HG03025 (cell line): Measurements from ENCODE around the gene PA2G4.
"Not testable (repeated sequence)": the region's sequence is repeated elsewhere in the genome, so short reads cannot be mapped to it uniquely, and the experiment has no call there.

Source experiments
- ATAC-seq: cut with Tn5 transposase; IDR thresholded peaks from one replicate; pipeline ENCODE4 v1.9.1; 2021; ENCODE audit warnings: mild to moderate bottlenecking, moderate library complexity; ENCODE audit not compliant: unreplicated experiment, low FRiP score

PA2G4 gene

DNA sequence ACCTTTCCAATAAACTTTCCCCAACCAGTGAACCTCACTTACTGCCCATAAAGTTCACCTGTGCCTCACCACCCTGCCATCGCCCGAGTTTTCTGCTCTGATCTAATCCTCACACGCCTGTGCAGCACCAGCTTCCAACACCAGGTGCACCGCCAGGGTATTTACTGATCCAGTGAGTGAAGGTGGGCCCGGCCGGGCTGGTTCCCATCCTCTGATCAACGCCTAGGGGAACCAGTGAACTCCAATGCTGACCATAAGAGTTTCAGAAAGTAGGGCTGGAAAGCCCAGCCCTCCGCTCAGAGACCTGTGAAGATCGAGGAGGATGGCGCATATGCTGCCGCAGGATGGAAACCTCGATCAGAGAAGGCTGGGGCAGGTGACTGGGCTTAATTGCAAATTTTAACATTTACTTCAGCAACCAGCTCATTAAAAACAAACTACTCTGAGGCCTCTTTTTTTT is 47.3 kb downstream of the PA2G4 start:
- ATAC-seq = peak; percentile 21

DNA sequence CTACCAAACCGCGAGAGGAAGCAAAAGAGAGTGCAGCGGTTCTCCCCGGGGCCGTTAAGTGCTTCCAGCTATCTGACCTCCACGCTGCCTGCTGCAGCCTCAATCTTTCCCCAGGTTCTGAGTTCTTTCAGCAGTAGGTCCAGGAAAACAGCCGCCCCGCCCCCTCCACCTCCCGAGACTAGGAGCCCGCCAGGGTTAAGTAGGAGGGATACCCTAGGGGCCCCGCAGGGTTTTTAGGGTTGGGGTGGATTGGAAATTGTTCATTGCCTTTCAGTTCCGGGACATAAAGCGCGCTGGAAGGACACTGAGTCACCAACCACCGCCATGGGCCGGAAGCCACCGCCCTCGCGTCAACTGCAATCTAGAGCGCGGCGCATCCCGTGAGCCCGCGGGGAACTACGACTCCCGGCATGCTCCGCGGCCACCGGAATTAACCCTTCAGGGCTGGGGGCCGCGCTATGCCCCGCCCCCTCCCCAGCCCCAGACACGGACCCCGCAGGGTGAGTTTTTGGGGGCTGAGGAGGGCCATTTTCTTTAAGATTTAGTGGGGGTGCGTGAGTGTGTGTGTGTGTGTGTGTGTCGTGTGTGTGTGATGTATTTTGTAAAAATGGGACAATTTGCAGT is 47.9 kb downstream of the PA2G4 start, which contains the start of gene MYL6B:
Gene MYL6B, plus strand, starts transcription at position 456 of the 624 bp plus-strand sequence. CDS start 1,332 bp downstream, outside the sequence.
- ATAC-seq = peak; percentile 73

DNA sequence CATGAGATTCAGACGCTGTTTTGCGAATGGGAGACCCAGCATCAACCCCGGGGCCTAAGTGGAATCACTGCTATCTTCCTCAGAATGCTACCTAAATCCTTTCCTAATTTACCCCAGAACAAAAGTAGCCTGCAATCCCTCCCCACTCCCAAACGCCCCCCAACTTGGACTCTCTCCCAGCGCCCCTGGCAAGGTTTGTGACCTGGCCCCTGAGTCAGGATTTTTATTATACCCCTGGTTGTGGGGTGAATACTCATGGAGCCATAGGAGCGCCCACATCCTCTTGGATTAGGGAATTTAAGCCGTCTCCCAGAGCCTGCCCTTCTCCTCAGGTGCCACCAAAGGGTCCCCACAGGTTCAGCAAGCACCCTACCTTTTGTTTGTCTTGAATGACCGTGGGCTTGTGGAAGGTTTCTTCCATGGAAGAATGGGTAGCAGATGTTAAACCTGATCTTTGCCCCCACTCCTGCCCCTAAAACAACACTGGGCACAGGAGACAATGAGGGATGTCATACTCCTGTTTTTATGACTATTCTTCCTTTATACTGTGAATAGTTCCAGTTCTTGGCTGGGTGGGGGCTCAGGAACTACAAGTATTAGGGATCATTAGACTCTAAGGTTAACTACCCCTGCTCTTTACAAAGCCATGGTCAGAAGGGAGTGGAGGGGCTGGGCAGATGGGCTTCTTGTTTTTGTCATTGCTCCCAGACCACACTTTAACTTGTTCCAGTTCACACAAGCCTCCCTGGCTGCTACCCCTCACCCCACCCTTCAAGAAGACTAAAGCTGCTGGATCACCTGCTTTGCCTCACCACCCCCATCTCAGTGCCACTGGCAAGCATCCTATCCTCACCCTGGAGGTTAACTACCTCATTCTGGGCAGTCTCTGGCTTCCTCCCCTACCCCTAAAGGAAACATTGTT is 48.7 kb downstream of the PA2G4 start:
- no peak for ATAC-seq

DNA sequence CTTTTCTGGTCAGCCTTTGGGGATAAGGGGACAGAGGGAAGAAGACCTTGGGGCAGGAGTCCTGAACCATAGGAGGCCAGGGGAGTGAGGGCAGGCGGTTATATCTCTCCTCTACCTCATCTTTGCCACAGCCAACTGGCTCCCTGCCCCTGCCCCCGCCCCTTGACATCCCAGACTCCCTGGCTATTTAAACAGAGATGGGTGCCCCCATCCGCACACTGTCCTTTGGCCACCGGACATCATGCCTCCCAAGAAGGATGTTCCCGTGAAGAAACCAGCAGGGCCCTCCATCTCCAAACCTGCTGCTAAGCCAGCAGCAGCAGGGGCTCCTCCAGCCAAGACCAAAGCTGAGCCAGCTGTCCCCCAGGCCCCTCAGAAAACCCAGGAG is 49.3 kb downstream of the PA2G4 start:
- no peak for ATAC-seq

DNA sequence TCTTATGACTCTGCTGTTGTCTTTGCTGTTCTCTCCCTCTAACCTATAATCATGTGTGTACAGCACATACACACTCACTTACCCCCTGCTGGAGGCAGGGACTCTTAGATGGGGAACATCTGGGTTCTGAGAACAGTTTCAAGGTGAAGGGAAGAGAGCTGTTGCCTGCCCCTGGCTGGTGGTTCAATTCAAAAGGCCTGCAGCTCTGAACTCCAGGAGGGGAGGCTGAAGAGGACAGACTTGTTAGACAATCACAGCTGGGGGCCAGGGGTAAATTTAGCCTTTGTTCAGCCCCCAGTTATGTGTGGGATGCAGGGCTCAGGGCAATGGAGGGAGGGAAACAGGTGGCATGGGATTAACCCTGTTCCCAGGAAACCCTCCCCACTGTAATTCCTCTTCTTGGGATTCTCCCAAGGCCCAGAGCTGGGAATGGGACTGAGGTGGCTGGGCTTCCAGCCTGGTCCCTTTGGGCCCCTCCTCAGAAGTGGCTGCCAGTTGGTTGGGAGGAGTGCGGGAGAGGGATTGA is 50.0 kb downstream of the PA2G4 start:
- no peak for ATAC-seq

DNA sequence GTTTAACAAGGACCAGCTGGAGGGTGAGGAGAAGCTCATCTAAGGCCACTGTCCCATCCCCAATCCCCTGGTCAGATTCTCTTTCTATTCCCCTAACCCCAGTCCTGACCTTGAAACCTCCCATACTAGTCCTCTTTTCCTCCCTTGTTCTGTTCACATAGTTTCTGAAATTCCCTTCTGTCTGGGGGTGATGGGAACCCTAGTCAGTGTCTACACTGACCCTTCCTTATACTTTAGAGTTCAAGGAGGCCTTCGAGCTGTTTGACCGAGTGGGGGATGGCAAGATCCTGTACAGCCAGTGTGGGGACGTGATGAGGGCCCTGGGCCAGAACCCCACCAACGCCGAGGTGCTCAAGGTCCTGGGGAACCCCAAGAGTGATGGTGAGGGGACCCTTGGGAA is 50.5 kb downstream of the PA2G4 start:
- no peak for ATAC-seq

DNA sequence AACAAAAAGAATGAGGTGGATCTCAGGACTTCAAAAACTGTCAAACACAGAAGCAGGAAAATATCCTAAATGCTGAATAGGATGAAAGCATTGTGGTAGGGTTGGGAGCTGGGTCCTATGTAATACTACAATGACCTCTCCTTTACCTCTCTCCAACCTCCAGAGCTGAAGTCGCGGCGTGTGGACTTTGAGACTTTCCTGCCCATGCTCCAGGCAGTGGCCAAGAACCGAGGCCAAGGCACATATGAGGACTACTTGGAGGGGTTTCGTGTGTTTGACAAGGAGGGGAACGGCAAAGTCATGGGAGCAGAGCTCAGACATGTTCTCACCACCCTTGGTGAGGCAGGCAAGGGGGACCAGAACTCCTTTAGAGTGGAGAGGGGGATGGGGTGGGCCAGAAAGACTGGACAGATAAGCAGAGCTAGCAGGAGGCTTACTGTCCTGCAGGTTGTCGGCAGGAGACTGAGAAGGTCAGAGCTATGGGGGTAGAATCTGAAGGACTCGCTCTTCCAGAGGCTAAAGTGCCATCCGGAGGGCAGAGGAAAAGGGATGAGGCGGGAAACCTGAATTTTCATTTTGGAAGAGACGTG is 51.0 kb downstream of the PA2G4 start:
- ATAC-seq = no peak

DNA sequence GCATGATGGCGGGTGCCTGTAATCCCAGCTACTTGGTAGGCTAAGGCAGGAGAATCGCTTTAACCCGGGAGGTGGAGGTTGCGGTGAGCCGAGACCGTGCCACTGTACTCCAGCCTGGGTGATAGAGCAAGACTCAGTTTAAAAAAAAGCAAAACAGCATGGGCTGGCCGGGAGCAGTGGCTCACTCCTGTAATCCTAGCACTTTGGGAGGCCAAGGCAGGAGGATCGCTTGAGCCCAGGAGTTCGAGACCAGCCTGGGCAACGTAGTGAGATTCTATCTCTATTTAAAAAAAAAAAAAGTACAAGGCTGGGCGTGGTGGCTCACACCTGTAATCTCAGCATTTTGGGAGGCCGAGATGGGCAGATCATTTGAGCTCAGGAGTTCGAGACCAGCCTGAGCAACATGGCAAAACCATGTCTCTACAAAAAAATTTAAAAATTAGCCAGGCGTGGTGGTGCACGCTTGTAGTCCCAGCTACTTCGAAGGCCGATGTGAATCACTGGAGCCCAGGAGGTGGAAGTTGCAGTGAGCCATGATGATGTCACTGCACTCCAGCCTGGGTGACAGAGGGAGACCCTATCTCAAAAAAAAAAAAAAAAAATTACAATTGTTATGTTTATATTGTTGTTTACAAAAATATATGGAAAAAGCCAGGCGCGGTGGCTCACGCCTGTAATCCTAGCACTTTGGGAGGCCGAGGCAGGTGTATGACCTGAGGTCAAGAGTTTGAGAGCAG is 52.3 kb downstream of the PA2G4 start:
- not testable (repeated sequence) for ATAC-seq

DNA sequence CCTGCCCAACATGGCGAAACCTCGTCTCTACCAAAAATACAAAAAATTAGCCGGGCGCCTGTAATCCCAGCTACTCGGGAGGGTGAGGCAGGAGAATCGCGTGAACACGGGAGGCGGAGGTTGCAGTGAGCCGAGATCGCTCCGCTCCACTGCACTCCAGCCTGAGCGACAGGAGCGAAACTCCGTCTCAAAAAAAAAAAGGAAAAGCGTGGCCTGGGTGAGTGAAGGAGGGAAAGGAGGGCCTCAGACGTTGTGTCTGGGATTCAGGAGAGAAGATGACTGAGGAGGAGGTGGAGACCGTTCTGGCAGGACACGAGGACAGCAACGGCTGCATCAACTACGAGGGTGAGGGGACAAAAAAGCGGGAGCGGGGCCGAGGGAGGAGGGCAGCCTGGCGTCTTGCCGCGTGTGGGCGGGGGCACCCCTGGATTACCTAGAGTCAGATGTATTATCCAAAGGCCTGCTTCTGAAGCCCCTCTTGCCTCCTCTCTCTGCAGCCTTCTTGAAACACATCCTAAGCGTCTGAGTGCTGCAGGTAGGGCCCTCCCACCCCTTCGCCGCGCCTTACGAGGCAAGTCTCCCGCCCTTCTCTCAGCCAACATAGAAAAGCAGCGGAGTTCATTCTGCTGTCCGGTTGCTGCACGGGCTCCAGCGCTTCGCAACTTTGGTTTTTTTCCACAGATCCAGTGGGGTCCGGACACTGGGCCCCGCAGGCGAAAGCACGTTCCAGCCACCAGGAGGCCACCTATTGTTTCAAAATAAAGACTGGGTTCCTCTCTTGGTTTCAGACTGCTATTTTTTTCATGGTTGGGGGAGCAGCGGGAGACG is 53.1 kb downstream of the PA2G4 start:
- ATAC-seq = peak; percentile 26

DNA sequence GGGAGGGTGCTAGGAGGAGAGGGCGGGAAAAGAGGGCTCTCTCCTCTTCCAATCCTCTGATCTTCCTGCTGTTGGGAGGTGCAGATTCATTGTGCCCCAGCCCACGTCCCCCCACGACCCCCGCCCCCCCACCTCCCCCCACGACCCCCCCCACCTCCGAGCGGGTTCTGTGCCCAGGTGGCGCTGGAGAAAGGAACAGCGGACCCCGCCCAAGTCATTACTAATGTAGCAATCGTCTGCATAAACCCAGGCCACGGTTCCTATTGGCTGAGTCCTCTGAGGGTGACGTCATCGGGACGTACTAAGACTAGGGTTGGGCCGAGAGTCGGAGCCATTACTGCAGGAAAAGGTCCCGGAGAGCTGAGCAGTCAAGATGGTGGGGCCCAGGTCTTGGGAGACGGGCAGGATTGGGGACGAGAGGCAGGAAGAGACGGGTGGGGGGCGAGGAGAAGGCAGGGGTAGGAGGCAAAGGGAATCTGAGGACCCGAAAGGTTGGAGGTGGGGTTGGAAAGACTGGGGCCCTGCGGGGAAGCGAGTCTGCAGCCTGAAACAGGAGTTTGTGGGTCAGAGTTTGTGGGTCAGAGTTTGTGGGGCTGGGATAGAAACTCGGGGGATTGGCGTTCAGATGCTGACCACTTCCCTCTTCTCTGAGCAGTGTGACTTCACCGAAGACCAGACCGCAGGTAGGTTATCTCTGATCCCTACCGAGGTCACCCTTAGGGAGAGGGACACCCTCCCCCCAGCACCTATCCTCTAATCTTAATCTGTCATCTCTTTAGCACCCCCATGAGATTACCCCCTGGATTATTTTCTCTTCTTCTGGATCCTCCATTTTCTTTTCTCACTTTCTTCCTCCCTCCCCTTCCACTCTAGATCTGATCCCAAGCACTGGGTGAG is 53.9 kb downstream of the PA2G4 start, which contains the start of gene MYL6:
Gene MYL6, plus strand, starts transcription at position 331 of the 897 bp plus-strand sequence. Its CDS starts 43 bp downstream, at position 374.
- ATAC-seq = peak; percentile 65

DNA sequence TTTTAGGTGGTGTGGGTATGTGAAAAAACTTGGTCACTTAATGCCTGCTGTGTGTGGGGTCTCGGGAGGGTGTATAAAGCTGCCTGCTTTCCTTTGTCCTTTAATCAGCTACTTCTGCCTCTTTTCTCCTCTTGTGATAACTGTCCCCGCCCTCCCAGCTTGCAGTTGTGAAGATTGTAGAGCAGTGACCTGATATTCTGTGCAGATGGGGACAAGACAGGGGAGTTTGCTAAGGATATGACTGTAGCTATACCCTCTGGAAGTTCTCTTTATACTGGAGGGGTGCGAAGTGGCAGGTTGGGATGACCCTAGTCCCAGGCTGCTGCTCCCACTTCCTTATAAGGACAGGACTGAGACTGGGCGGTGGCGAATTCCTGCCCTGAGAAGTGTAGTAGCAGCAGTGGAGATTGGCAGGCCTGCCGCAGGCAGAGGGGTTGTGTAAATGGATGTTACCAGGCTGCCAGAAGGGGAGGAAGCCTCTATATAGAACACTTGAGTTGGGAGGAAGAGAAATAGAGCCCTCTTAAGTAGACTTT is 54.6 kb downstream of the PA2G4 start:
- no peak for ATAC-seq

DNA sequence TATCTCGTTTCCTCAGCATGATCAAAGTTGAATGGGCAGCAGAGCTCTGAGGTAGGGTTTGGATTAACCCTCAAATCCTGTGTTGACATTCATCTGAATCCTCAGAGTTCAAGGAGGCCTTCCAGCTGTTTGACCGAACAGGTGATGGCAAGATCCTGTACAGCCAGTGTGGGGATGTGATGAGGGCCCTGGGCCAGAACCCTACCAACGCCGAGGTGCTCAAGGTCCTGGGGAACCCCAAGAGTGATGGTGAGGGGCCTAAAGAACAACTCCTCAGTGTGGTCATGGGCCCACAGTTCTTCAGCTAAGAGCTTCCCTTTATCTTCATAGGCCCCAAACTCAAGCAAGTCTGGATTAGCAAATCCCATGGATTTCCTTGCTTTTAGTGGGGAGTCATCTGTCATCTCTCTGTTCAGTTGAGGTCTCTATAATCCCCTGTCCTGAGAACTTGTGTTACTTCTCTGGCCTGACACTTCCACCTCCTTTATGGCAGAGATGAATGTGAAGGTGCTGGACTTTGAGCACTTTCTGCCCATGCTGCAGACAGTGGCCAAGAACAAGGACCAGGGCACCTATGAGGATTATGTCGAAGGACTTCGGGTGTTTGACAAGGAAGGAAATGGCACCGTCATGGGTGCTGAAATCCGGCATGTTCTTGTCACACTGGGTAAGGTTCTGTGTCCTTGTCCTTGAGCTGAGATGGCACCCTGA is 55.3 kb downstream of the PA2G4 start:
- no peak for ATAC-seq

DNA sequence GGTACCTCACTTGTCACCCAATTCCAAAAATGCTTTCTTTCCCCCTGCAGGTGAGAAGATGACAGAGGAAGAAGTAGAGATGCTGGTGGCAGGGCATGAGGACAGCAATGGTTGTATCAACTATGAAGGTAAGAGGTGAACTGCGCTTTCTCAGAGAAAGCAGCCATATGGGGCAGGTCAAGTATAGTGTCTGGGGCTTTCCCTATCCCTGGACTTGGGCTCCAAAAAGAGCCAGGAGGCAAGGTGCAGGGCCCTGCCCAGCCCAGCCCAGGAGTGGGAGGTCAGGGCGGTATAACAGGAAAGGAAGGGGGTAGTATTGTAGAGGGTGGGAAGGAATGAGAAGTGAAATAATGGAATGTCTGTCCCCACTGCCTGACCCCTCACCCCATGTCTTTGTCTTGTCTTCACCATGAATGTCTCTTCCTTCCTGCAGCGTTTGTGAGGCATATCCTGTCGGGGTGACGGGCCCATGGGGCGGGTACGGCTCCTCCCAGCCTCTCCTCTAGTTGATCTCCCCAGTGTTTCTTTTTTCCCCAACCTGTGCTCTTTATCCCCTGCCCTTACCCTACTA is 55.9 kb downstream of the PA2G4 start:
- no peak for ATAC-seq

DNA sequence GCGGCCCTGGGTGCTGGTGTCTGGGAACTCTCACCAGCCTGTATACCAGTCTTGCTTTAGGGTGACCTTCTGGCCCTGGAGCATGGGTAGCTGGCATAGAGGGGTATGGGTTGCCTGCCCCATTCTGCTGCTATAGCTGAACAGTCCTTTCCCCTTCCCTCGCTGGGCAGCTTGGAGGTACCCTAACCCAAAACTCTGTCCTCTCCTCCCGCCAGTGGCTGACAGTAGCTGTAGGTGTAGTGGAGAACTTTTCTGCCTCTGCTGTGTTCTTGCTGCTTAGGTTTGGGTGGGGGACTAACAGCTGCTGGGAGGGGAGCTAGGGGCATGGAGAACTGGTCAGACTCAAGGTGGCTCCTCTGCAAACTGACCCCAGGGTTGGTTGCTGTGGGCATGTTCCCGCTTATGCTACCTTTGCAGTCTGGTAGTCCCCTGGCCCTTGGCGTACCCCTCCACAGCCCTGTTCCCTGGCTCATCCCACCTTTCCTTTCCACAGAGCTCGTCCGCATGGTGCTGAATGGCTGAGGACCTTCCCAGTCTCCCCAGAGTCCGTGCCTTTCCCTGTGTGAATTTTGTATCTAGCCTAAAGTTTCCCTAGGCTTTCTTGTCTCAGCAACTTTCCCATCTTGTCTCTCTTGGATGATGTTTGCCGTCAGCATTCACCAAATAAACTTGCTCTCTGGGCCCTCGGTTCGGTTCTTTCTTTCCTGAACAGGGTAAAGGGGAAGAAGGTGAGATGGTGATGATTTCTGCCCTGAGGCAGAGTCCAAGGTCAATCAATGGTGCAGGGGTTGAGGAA is 56.7 kb downstream of the PA2G4 start:
- no peak for ATAC-seq

DNA sequence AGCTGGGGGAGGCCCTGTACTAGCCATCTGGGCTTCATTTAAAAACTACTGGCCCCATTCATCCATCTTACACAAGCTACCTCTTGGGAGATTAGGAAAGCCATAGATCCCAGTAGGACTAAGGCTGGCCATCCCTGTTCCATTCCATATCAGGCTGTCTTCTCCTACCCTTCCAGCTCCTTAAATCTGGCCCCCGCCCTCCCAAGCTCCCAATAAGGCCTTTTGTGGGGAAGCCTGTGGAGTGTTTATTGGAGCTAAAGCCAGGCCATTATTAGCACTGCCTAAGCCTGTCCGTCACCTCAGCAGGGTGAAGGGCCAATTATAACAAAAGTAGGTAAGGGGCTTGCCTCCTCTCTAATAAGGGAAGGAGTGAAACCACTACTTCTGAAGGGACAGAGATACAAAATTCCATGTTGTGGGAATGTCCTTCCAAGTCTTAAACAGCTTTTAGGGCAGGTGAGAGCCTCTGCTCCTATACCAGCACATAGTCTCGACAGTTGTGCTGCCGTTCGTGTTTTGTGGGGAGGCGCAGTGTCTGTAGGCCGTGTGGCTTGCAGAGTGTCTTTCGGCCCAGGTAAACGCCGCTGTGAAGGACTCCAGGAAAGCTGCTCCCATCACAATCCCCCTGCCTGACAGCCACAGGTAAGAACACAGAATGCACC is 57.5 kb downstream of the PA2G4 start:
- ATAC-seq = no peak
